ENCODE data around the gene MSN. TPM values are rescaled to one million over a fixed set of nuclear protein-coding genes. Genes with fewer than 3 reads are reported as not detected.
"Not testable (repeated sequence)": the region's sequence is repeated elsewhere in the genome, so short reads cannot be mapped to it uniquely, and the experiment has no call there.

The MSN gene
- total RNA-seq, 1 experiment from 2014 or later = 308 TPM

GRCh38 chrX:65755786-65756185 lies 88.3 kb downstream of the MSN start:
- no peak overlapping the region for H3K9ac ChIP-seq (ENCODE audit: low read length)
- no peaks in the 10 kb centered on the region for H3K79me2 ChIP-seq (ENCODE audit: low read length)
- no peak overlapping the region for H3K4me2 ChIP-seq (ENCODE audit: low read length)
- H3K36me3 ChIP-seq (ENCODE audit: low read depth, low read length) = no peaks in the 10 kb centered on the region
- BruUV-seq (replicated peaks) = no TSS peak
- H3F3A ChIP-seq (ENCODE audit: low read length, unreplicated experiment) = no peaks in the 10 kb centered on the region
- H3K27me3 ChIP-seq (ENCODE audit: low read length) = no peaks in the 10 kb centered on the region
- no peaks in the 10 kb centered on the region for H3K4me1 ChIP-seq (ENCODE audit: insufficient read depth, low read length)
- CTCF ChIA-PET = no interaction called here
- no peak for DNase-seq
- no peaks in the 10 kb centered on the region for H3K9me3 ChIP-seq (ENCODE audit: low read length)
- no peak overlapping the region for H2AFZ ChIP-seq (ENCODE audit: low read length)
- no peak for ATAC-seq
- no peaks in the 10 kb centered on the region for H3K9me2 ChIP-seq (replicated peaks; ENCODE audit: low read length)
- no peak for TF ChIP-seq EZH2phosphoT487 (IDR thresholded peaks at IDR 0.05; ENCODE audit: borderline replicate concordance, low read length)
- no peak for TF ChIP-seq CTCF (conservative IDR thresholded peaks at IDR 0.05; ENCODE audit: low read depth, low read length)
- no peak for TF ChIP-seq EZH2 (IDR thresholded peaks at IDR 0.05; ENCODE audit: low read length, unreplicated experiment)
- POLR2A ChIA-PET (ENCODE audit: unreplicated experiment) = no interaction called here
- no peaks in the 10 kb centered on the region for H4K20me1 ChIP-seq (ENCODE audit: low read length)
- intact Hi-C loops (cut with micrococcal nuclease) = no loop called here
- no peak overlapping the region for H3K27ac ChIP-seq (ENCODE audit: low read length)
- H3K4me3 ChIP-seq (ENCODE audit: low read length) = no peak overlapping the region

DNA sequence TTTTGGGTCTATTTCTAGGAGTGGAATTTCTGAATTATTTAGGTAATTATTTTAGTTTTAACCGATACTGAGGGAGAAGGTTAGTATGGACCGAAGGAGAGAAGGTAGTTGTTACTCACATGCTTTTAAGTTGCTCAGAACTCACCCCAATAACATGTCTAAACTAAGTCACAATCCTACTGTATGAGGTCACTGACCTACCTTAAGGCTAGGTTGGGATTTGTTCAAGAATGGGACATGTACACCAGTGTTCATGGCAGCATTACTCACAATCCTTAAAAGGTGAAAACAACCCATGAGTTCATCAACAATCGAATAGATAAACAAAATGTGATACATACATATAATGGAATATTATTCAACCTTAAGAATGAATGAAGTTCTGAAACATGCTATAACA lies 90.5 kb downstream of the MSN start:
- H3K9me3 ChIP-seq (ENCODE audit: low read length) = no peaks in the 10 kb centered on the region
- no peak for TF ChIP-seq EZH2 (IDR thresholded peaks at IDR 0.05; ENCODE audit: low read length, unreplicated experiment)
- no peak for TF ChIP-seq EZH2phosphoT487 (IDR thresholded peaks at IDR 0.05; ENCODE audit: borderline replicate concordance, low read length)
- no peak for TF ChIP-seq CTCF (conservative IDR thresholded peaks at IDR 0.05; ENCODE audit: low read depth, low read length)
- intact Hi-C loops (cut with micrococcal nuclease) = no loop called here
- H4K20me1 ChIP-seq (ENCODE audit: low read length) = no peaks in the 10 kb centered on the region
- ChIA-PET POLR2A (ENCODE audit: unreplicated experiment) (no interaction called here), CTCF (no interaction called here)
- H3K9me2 ChIP-seq (replicated peaks; ENCODE audit: low read length) = no peaks in the 10 kb centered on the region
- no peak overlapping the region for H3K27ac ChIP-seq (ENCODE audit: low read length)
- H3K27me3 ChIP-seq (ENCODE audit: low read length) = no peaks in the 10 kb centered on the region
- ATAC-seq (no peak), DNase-seq (no peak)
- no peaks in the 10 kb centered on the region for H3K4me1 ChIP-seq (ENCODE audit: insufficient read depth, low read length)
- no peak overlapping the region for H2AFZ ChIP-seq (ENCODE audit: low read length)
- no peak overlapping the region for H3K4me2 ChIP-seq (ENCODE audit: low read length)
- no peaks in the 10 kb centered on the region for H3K36me3 ChIP-seq (ENCODE audit: low read depth, low read length)
- no peak overlapping the region for H3K9ac ChIP-seq (ENCODE audit: low read length)
- H3F3A ChIP-seq (ENCODE audit: low read length, unreplicated experiment) = no peaks in the 10 kb centered on the region
- H3K4me3 ChIP-seq (ENCODE audit: low read length) = no peak overlapping the region
- H3K79me2 ChIP-seq (ENCODE audit: low read length) = no peaks in the 10 kb centered on the region
- no TSS peak for BruUV-seq (replicated peaks)

DNA sequence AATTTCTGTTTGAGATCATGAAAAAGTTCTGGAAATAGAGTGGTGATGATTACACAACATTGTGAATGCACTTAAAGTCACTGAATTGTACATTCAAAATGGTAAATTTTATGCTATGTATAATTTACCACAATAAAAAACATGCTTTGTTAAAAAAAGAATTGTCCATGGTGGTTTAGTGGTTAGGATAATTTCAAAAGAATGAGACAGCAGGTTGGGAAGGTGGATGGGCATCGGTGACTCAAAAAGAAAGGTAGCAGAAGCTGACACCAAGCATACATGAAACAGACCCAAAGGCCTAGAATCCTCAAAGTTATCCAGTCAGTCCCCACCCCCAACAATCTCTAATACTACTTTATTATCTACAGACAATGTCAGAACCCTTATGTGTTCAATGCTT lies 91.1 kb downstream of the MSN start:
- H3F3A ChIP-seq (ENCODE audit: low read length, unreplicated experiment) = no peaks in the 10 kb centered on the region
- no peaks in the 10 kb centered on the region for H3K79me2 ChIP-seq (ENCODE audit: low read length)
- DNase-seq (no peak), ATAC-seq (no peak)
- H3K4me1 ChIP-seq (ENCODE audit: insufficient read depth, low read length) = no peaks in the 10 kb centered on the region
- intact Hi-C loops (cut with micrococcal nuclease) = no loop called here
- no peaks in the 10 kb centered on the region for H4K20me1 ChIP-seq (ENCODE audit: low read length)
- TF ChIP-seq EZH2phosphoT487 (IDR thresholded peaks at IDR 0.05; ENCODE audit: borderline replicate concordance, low read length) (no peak), EZH2 (IDR thresholded peaks at IDR 0.05; ENCODE audit: low read length, unreplicated experiment) (no peak), CTCF (conservative IDR thresholded peaks at IDR 0.05; ENCODE audit: low read depth, low read length) (no peak)
- CTCF ChIA-PET = no interaction called here
- no peaks in the 10 kb centered on the region for H3K9me2 ChIP-seq (replicated peaks; ENCODE audit: low read length)
- H3K9ac ChIP-seq (ENCODE audit: low read length) = no peak overlapping the region
- no peak overlapping the region for H2AFZ ChIP-seq (ENCODE audit: low read length)
- no TSS peak for BruUV-seq (replicated peaks)
- no peaks in the 10 kb centered on the region for H3K9me3 ChIP-seq (ENCODE audit: low read length)
- no peak overlapping the region for H3K4me2 ChIP-seq (ENCODE audit: low read length)
- no peaks in the 10 kb centered on the region; the same call in 1 of the 2 replicates for H3K27me3 ChIP-seq (ENCODE audit: low read length)
- no peaks in the 10 kb centered on the region for H3K36me3 ChIP-seq (ENCODE audit: low read depth, low read length)
- POLR2A ChIA-PET (ENCODE audit: unreplicated experiment) = no interaction called here
- no peak overlapping the region for H3K4me3 ChIP-seq (ENCODE audit: low read length)
- H3K27ac ChIP-seq (ENCODE audit: low read length) = no peak overlapping the region

- H4K20me1 ChIP-seq (ENCODE audit: low read length); POLR2A ChIA-PET (ENCODE audit: unreplicated experiment); H3K4me2 ChIP-seq (ENCODE audit: low read length); H3K36me3 ChIP-seq (ENCODE audit: low read depth, low read length); H3K9ac ChIP-seq (ENCODE audit: low read length); ATAC-seq; H3K4me1 ChIP-seq (ENCODE audit: insufficient read depth, low read length); CTCF ChIA-PET; BruUV-seq (replicated peaks); H3K79me2 ChIP-seq (ENCODE audit: low read length); H3K9me3 ChIP-seq (ENCODE audit: low read length); H3K27ac ChIP-seq (ENCODE audit: low read length); DNase-seq; intact Hi-C loops (cut with micrococcal nuclease); H3K27me3 ChIP-seq (ENCODE audit: low read length); H3F3A ChIP-seq (ENCODE audit: low read length, unreplicated experiment); H3K9me2 ChIP-seq (replicated peaks; ENCODE audit: low read length); H2AFZ ChIP-seq (ENCODE audit: low read length); H3K4me3 ChIP-seq (ENCODE audit: low read length): not testable (repeated sequence)
Observed at GRCh38 chrX:65759525-65759924, 92.1 kb downstream of the MSN start.

Data from PC-3 (cell line).